Upper lobe of left lung (tissue), 6 donors: ENCODE results near the gene CACNB2. TPM values are rescaled to one million over a fixed set of nuclear protein-coding genes. Genes with fewer than 3 reads are reported as not detected.

Experiments used
- ATAC-seq, 2 donors: fragments of 200-7000 bp; cut with Tn5 transposase; one replicate each; pipeline ENCODE4 v1.9.1; 2022; ENCODE audit warnings: mild to moderate bottlenecking in 2 of 2, moderate library complexity in 2 of 2; ENCODE audit not compliant: low FRiP score in 2 of 2
- DNase-seq, 2 donors: peaks; one replicate each; pipeline ENCODE4 v3.0.0-alpha.2; 2019 to 2020
- H3K27ac ChIP-seq, 4 donors: fragments of 200-600 bp; sonication (generic); one replicate each; pipeline ENCODE4 v1.5.1; 2016 to 2019
- H3K27me3 ChIP-seq, 4 donors: fragments of 200-600 bp; sonication (generic); one replicate each; pipeline ENCODE4 v1.5.1; 2017 to 2019
- H3K36me3 ChIP-seq, 4 donors: fragments of 200-600 bp; sonication (generic); one replicate each; pipeline ENCODE4 v1.5.1; 2016 to 2019
- H3K4me1 ChIP-seq, 4 donors: fragments of 200-600 bp; sonication (generic); one replicate each; pipeline ENCODE4 v1.5.1; 2018 to 2019
- H3K4me3 ChIP-seq, 4 donors: fragments of 200-600 bp; sonication (generic); one replicate each; pipeline ENCODE4 v1.5.1; 2017 to 2019; ENCODE audit warnings: mild to moderate bottlenecking in 2 of 4, moderate library complexity in 1 of 4
- H3K9me3 ChIP-seq, 4 donors: fragments of 200-600 bp; sonication (generic); one replicate each; pipeline ENCODE4 v1.5.1; 2018 to 2019
- EP300 ChIP-seq, 4 donors: sonication (generic); formaldehyde crosslinking; IDR thresholded peaks; one replicate each; pipeline ENCODE4 v1.5.1; 2017; ENCODE audit warnings: antibody characterized with exemption in 4 of 4, control low read depth in 2 of 4
- POLR2A ChIP-seq, 4 donors: fragments of 450-650 bp; IDR thresholded peaks; one replicate each; pipeline ENCODE4 v1.5.1; 2016 to 2017; ENCODE audit warnings: antibody characterized with exemption in 4 of 4, mild to moderate bottlenecking in 2 of 4
- POLR2AphosphoS5 ChIP-seq, 2 donors: sonication (generic); formaldehyde crosslinking; IDR thresholded peaks; one replicate each; pipeline ENCODE4 v1.5.1; 2017; ENCODE audit warnings: antibody characterized with exemption in 2 of 2
- WGBS, 2 donors: methylation state at CpG; one replicate each; pipeline ENCODE4 v1.1.5; 2017 to 2018; 5-methylcytosine and 5-hydroxymethylcytosine counted together
- total RNA-seq, 6 donors: library from RNA; depleted of rRNA in 4 of 6; stranded (reverse); fragments of >200 nt in 4 of 6; gene quantifications; one replicate each; pipeline versions ENCODE4 v1.1.0 to v1.2.1, GENCODE V29; 2016 to 2021
- TF ChIP-seq, protein P1 (sequence below), 6 experiments: fragments of 450-650 bp in 4 of 6; fragments of 200-600 bp in 2 of 6; sonication (generic) in 2 of 6; IDR thresholded peaks; one replicate each; pipeline ENCODE4 v1.5.1; 2016 to 2019; ENCODE audit warnings: antibody characterized with exemption in 6 of 6
- donor health status: DM: no; HTN: no; CAD: no; lungs with moderate emphysema.
- donor health status: DM: no; HTN: yes; CAD: no; lungs with severe emphysema.

The CACNB2 gene
- total RNA-seq, 6 donors from 2014 or later = 1.4 to 6.3 (median 2.9) TPM

DNA sequence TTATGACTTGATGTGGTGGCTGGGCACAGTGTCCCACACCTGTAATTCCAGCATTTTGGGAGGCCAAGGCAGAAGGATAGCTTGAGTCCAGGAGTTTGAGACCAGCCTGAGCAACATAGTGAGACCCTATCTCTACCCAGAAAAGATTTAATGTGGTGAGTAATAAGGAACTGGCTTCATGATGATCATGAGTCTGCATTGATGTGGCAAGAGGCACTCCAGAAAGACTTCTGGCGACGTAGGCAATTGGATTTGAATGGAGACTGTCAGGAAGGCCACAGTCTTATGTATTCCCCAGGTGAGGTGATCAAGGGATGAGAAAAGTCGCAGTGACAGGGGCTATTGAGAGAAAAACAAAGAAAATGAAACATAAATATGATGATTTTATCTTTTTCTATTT is 138.0 kb downstream of the CACNB2 start:
- WGBS, 2 donors = 86 to 88% methylated on average over 3 of the region's 3 CpGs
- Histone ChIP-seq H3K27me3 (no peaks in the 10 kb centered on the region), H3K27ac (no peak overlapping the region), H3K4me1 (no peaks in the 10 kb centered on the region), H3K4me3 (no peak overlapping the region), H3K9me3 (no peaks in the 10 kb centered on the region), H3K36me3 (no peaks in the 10 kb centered on the region)
- TF ChIP-seq EP300 (IDR thresholded peaks at IDR 0.05) = no peak
- TF ChIP-seq, protein P1, sequence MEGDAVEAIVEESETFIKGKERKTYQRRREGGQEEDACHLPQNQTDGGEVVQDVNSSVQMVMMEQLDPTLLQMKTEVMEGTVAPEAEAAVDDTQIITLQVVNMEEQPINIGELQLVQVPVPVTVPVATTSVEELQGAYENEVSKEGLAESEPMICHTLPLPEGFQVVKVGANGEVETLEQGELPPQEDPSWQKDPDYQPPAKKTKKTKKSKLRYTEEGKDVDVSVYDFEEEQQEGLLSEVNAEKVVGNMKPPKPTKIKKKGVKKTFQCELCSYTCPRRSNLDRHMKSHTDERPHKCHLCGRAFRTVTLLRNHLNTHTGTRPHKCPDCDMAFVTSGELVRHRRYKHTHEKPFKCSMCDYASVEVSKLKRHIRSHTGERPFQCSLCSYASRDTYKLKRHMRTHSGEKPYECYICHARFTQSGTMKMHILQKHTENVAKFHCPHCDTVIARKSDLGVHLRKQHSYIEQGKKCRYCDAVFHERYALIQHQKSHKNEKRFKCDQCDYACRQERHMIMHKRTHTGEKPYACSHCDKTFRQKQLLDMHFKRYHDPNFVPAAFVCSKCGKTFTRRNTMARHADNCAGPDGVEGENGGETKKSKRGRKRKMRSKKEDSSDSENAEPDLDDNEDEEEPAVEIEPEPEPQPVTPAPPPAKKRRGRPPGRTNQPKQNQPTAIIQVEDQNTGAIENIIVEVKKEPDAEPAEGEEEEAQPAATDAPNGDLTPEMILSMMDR (IDR thresholded peaks at IDR 0.05) = no peak
- TF ChIP-seq POLR2AphosphoS5 (IDR thresholded peaks at IDR 0.05) = no peak
- TF ChIP-seq POLR2A (IDR thresholded peaks at IDR 0.05) = no peak
- no peak for ATAC-seq
- no peak for DNase-seq

- DNase-seq (no peak), ATAC-seq (no peak)
- H3K27me3 ChIP-seq = no peaks in the 10 kb centered on the region
- H3K36me3 ChIP-seq = no peaks in the 10 kb centered on the region
- no peak overlapping the region for H3K4me3 ChIP-seq
- no peaks in the 10 kb centered on the region for H3K4me1 ChIP-seq
- no peak for TF ChIP-seq POLR2AphosphoS5 (IDR thresholded peaks at IDR 0.05)
- TF ChIP-seq EP300 (IDR thresholded peaks at IDR 0.05) = no peak
- TF ChIP-seq POLR2A (IDR thresholded peaks at IDR 0.05) = no peak
- TF ChIP-seq, protein P1 (IDR thresholded peaks at IDR 0.05) = no peak
- no peak overlapping the region for H3K27ac ChIP-seq
- WGBS, 2 donors = 38 to 51% methylated on average over 4 of the region's 4 CpGs
- H3K9me3 ChIP-seq = no peaks in the 10 kb centered on the region
Measured at GRCh38 chr10:18279173-18279572, 138.9 kb downstream of the CACNB2 start.

DNA sequence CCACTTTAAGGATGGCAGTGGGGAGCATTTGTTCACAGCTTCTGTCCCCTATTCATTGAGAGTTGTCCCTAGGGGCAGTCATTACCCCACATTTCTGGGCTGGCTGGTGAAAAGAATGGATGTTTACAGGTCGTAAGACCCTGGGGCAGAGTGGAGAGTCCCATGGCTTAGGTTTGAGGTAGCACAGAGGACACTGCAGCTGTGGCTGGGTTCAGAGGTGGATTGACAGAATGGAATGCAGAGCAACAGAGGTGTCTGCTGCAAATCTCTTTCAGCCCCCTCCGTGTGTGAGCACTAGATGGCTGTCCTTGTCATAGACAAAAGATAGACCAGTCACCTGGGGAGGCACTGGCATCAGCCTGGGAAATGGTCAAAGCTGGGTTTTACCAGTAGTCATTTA is 141.9 kb downstream of the CACNB2 start:
- H3K4me3 ChIP-seq = no peak overlapping the region
- H3K27me3 ChIP-seq = no peaks in the 10 kb centered on the region
- WGBS, 2 donors = 33 to 49% methylated on average over 1 to 2 of the region's 2 CpGs
- H3K27ac ChIP-seq = no peak overlapping the region
- no peaks in the 10 kb centered on the region for H3K4me1 ChIP-seq
- no peaks in the 10 kb centered on the region for H3K9me3 ChIP-seq
- no peak for TF ChIP-seq POLR2AphosphoS5 (IDR thresholded peaks at IDR 0.05)
- TF ChIP-seq, protein P1 (IDR thresholded peaks at IDR 0.05) = no peak
- TF ChIP-seq POLR2A (IDR thresholded peaks at IDR 0.05) = no peak
- TF ChIP-seq EP300 (IDR thresholded peaks at IDR 0.05) = no peak
- no peaks in the 10 kb centered on the region for H3K36me3 ChIP-seq
- DNase-seq (no peak), ATAC-seq (no peak)

GRCh38 chr10:18290651-18291313 is 150.6 kb downstream of the CACNB2 start:
- no peak for TF ChIP-seq POLR2AphosphoS5 (IDR thresholded peaks at IDR 0.05)
- TF ChIP-seq, protein P1 (IDR thresholded peaks at IDR 0.05) = no peak
- no peak for TF ChIP-seq EP300 (IDR thresholded peaks at IDR 0.05)
- no peak for TF ChIP-seq POLR2A (IDR thresholded peaks at IDR 0.05)

More at GRCh38 chr10:18290651-18291313, 150.6 kb downstream of the CACNB2 start:
- H3K9me3 ChIP-seq = no peaks in the 10 kb centered on the region
- H3K4me3 ChIP-seq = no peak overlapping the region
- H3K36me3 ChIP-seq = no peaks in the 10 kb centered on the region
- DNase-seq (no peak), ATAC-seq (no peak)
- no peak overlapping the region for H3K27ac ChIP-seq
- WGBS, 2 donors = 85 to 86% methylated on average over 16 of the region's 16 CpGs
- no peaks in the 10 kb centered on the region for H3K4me1 ChIP-seq
- H3K27me3 ChIP-seq = no peaks in the 10 kb centered on the region
